ENCODE data around the gene KIF5C. TPM values are rescaled to one million over a fixed set of nuclear protein-coding genes. Genes with fewer than 3 reads are reported as not detected.

The KIF5C gene
- total RNA-seq, 4 donors from 2014 or later = 0.75 to 3.2 (median 2.3) TPM

GRCh38 chr2:148999451-148999921, 124.5 kb downstream of the KIF5C start:
- in situ Hi-C loops (cut with MboI; ENCODE audit: low pct_ligation_motif_present in 1 of 4, low pct_unique_long_range_greater_than_20kb in 1 of 4, low sequenced_read_pairs in 3 of 4) = loop anchor here in 3 of 4 donors (25.0 kb wide), 3 partner anchors 362 to 1062 kb away; partner anchors contain the start of gene EPC2 (in 1 of the 3)
- DNase-seq = peak; percentile 49
- no peak overlapping the region for H3K4me3 ChIP-seq
- no peaks in the 10 kb centered on the region for H3K27me3 ChIP-seq
- peaks cover 0 to 15% (median 3%) of the 10 kb centered on the region in 4 donors for H3K4me1 ChIP-seq
- TF ChIP-seq, protein P1, sequence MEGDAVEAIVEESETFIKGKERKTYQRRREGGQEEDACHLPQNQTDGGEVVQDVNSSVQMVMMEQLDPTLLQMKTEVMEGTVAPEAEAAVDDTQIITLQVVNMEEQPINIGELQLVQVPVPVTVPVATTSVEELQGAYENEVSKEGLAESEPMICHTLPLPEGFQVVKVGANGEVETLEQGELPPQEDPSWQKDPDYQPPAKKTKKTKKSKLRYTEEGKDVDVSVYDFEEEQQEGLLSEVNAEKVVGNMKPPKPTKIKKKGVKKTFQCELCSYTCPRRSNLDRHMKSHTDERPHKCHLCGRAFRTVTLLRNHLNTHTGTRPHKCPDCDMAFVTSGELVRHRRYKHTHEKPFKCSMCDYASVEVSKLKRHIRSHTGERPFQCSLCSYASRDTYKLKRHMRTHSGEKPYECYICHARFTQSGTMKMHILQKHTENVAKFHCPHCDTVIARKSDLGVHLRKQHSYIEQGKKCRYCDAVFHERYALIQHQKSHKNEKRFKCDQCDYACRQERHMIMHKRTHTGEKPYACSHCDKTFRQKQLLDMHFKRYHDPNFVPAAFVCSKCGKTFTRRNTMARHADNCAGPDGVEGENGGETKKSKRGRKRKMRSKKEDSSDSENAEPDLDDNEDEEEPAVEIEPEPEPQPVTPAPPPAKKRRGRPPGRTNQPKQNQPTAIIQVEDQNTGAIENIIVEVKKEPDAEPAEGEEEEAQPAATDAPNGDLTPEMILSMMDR (IDR thresholded peaks at IDR 0.05) = no peak
- TF ChIP-seq EP300 (IDR thresholded peaks at IDR 0.05; ENCODE audit: low read depth) (no peak), POLR2A (IDR thresholded peaks at IDR 0.05) (no peak), POLR2AphosphoS5 (IDR thresholded peaks at IDR 0.05) (no peak)
- 31% methylated on average over 7 of the region's 7 CpGs; no CpG with 5 or more reads in 1 of the 2 donors for WGBS, 2 donors (ENCODE audit: low coverage in 1 of 2)
- H3K27ac ChIP-seq = peak overlapping the region; percentile 42 to 65 (median 54)
- intact Hi-C loops (cut with DNase I; ENCODE audit: low total_unique reads) = no loop called here
- H3K36me3 ChIP-seq = no peaks in the 10 kb centered on the region
- no peaks in the 10 kb centered on the region for H3K9me3 ChIP-seq

- Histone ChIP-seq H3K27ac (peak overlapping the region; percentile 42 to 65 (median 54)), H3K4me1 (peaks cover 0 to 15% (median 3%) of the 10 kb centered on the region in 4 donors), H3K4me3 (no peak overlapping the region), H3K27me3 (no peaks in the 10 kb centered on the region), H3K9me3 (no peaks in the 10 kb centered on the region), H3K36me3 (no peaks in the 10 kb centered on the region)
- intact Hi-C loops (cut with DNase I; ENCODE audit: low total_unique reads) (no loop called here), in situ Hi-C loops (cut with MboI; ENCODE audit: low pct_ligation_motif_present in 1 of 4, low pct_unique_long_range_greater_than_20kb in 1 of 4, low sequenced_read_pairs in 3 of 4) (no loop called here)
- no peak for DNase-seq
- no peak for TF ChIP-seq EP300 (IDR thresholded peaks at IDR 0.05; ENCODE audit: low read depth)
- WGBS, 2 donors (ENCODE audit: low coverage in 1 of 2) = 63 to 71% methylated on average over 6 of the region's 6 CpGs
Observed at GRCh38 chr2:149000158-149000938, 125.3 kb downstream of the KIF5C start.

DNA sequence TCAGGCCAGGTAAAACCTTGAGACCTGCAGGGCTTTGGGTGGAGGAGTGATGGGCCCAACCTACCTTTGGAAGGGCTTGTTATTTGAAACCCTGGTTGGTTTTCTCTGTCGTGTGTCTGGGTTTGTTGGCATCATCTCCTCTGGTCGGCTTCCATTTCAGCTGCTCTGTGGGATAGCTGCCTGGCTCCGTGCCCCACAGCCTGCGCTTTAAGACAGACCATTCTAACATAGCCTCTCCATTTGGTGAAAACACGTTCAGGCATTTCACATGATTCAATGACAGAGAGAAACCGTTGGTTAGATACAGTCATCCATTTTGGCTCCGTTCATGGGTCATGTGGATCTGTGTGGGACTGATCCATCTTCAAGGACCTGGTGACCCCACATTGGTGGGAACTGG, 126.5 kb downstream of the KIF5C start:
- Histone ChIP-seq H3K27ac (no peak overlapping the region), H3K9me3 (no peaks in the 10 kb centered on the region), H3K27me3 (no peaks in the 10 kb centered on the region), H3K4me3 (no peak overlapping the region), H3K36me3 (no peaks in the 10 kb centered on the region), H3K4me1 (peaks cover 0 to 15% (median 3%) of the 10 kb centered on the region in 4 donors)
- intact Hi-C loops (cut with DNase I; ENCODE audit: low total_unique reads) = no loop called here
- DNase-seq = no peak
- TF ChIP-seq POLR2A (IDR thresholded peaks at IDR 0.05) = no peak
- TF ChIP-seq POLR2AphosphoS5 (IDR thresholded peaks at IDR 0.05) = no peak
- no peak for TF ChIP-seq EP300 (IDR thresholded peaks at IDR 0.05; ENCODE audit: low read depth)
- TF ChIP-seq, protein P1 (IDR thresholded peaks at IDR 0.05) = no peak
- WGBS, 2 donors (ENCODE audit: low coverage in 1 of 2) = 87% methylated on average over 7 of the region's 7 CpGs; no CpG with 5 or more reads in 1 of the 2 donors
- in situ Hi-C loops (cut with MboI; ENCODE audit: low pct_ligation_motif_present in 1 of 4, low pct_unique_long_range_greater_than_20kb in 1 of 4, low sequenced_read_pairs in 3 of 4) = no loop called here

DNA sequence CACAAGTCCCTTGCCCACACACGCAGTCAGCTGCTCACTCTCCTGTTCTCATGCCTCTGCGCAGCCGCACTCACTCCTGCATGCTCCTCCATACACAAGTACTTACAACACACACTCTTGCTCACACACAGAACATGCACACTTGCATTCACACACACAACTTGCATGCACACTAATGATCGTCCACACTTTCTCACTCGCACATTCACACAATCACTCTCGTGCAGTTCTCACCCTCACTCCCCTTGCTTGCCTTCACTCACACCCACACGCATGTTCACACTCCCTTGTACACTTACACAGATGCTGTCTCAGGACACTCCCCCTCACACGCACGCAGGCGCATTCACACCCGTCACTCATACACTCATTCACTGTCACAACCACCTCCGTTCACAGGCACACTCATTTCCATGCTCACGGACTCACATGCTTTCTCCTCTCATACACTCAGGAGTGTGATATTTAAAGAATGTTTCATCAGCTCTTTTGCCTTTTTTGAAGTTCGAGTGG, 127.4 kb downstream of the KIF5C start:
- intact Hi-C loops (cut with DNase I; ENCODE audit: low total_unique reads) = no loop called here
- H3K4me1 ChIP-seq = peaks cover 0 to 15% (median 3%) of the 10 kb centered on the region in 4 donors
- no peak overlapping the region for H3K27ac ChIP-seq
- no peaks in the 10 kb centered on the region for H3K9me3 ChIP-seq
- DNase-seq = no peak
- H3K4me3 ChIP-seq = no peak overlapping the region
- in situ Hi-C loops (cut with MboI; ENCODE audit: low pct_ligation_motif_present in 1 of 4, low pct_unique_long_range_greater_than_20kb in 1 of 4, low sequenced_read_pairs in 3 of 4) = no loop called here
- H3K36me3 ChIP-seq = no peaks in the 10 kb centered on the region
- TF ChIP-seq, protein P1 (IDR thresholded peaks at IDR 0.05) = no peak
- TF ChIP-seq POLR2A (IDR thresholded peaks at IDR 0.05) = no peak
- TF ChIP-seq EP300 (IDR thresholded peaks at IDR 0.05; ENCODE audit: low read depth) = no peak
- TF ChIP-seq POLR2AphosphoS5 (IDR thresholded peaks at IDR 0.05) = no peak
- 88 to 96% methylated on average over 13 to 14 of the region's 14 CpGs for WGBS, 2 donors (ENCODE audit: low coverage in 1 of 2)
- no peaks in the 10 kb centered on the region for H3K27me3 ChIP-seq
